ENCODE results near the gene ATP2B2. TPM values are rescaled to one million over a fixed set of nuclear protein-coding genes. Genes with fewer than 3 reads are reported as not detected.

Gene ATP2B2
- total and polyA plus RNA-seq, 12 donors = 0.37 to 3.0 (median 1.6) TPM

DNA sequence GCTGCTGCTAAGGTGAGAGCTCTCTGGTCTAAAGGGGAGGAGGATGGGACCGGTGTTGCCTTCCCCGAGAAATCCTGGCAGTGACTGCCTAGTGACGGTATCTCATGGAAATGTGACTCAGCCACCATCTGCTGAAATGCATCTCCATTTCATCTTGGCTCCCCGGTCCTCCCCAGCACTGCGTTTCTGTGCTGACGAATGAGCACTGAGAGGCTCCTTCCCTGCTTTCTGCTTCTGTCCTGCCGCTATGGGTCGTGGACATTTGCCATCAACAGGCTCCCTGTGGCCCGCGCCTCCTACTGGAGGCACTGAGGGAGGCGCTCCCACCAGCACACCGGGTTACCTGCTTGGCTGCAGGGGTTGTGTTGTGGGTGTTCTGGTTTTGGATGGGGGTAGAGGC is 170.9 kb downstream of the ATP2B2 start:
- intact Hi-C loops (cut with DNase I) = no loop called here
- Histone ChIP-seq H3K4me1 (replicated peaks in 1 of 2) (no peaks in the 10 kb centered on the region), H3K27me3 (no peaks in the 10 kb centered on the region), H3K27ac (no peak overlapping the region), H3K9me3 (replicated peaks in 1 of 3) (no peaks in the 10 kb centered on the region), H3K36me3 (replicated peaks in 1 of 2) (no peaks in the 10 kb centered on the region), H3K4me3 (no peak overlapping the region)
- WGBS, 4 donors = 74 to 94% (median 83%) methylated on average over 6 to 12 of the region's 12 CpGs
- no peak for DNase-seq
- TF ChIP-seq POLR2A (IDR thresholded peaks at IDR 0.05) = no peak
- TF ChIP-seq, protein P1, sequence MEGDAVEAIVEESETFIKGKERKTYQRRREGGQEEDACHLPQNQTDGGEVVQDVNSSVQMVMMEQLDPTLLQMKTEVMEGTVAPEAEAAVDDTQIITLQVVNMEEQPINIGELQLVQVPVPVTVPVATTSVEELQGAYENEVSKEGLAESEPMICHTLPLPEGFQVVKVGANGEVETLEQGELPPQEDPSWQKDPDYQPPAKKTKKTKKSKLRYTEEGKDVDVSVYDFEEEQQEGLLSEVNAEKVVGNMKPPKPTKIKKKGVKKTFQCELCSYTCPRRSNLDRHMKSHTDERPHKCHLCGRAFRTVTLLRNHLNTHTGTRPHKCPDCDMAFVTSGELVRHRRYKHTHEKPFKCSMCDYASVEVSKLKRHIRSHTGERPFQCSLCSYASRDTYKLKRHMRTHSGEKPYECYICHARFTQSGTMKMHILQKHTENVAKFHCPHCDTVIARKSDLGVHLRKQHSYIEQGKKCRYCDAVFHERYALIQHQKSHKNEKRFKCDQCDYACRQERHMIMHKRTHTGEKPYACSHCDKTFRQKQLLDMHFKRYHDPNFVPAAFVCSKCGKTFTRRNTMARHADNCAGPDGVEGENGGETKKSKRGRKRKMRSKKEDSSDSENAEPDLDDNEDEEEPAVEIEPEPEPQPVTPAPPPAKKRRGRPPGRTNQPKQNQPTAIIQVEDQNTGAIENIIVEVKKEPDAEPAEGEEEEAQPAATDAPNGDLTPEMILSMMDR (IDR thresholded peaks at IDR 0.05) = no peak

DNA sequence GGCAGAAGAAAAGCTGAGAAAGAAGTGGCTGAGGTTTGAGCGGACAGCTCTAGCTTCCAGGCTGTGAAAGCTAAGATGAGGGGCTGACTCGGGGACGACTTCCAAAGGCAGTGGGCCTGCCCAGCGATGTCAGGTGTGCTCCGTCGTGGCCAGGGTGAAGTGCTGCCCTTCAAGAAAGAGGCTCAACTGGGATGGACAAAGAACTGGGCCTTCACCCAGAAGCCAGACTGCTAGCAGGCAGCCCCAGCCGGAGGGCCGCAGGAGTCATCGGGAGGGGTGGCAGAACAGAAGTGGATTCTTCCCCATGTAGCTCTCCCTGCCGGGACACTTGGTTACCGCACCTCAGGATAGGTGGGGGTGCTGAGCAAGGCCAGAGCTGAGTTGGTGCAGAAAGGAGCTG is 171.3 kb downstream of the ATP2B2 start:
- H3K9me3 ChIP-seq (replicated peaks in 1 of 3) = no peaks in the 10 kb centered on the region
- intact Hi-C loops (cut with DNase I) = no loop called here
- H3K36me3 ChIP-seq (replicated peaks in 1 of 2) = no peaks in the 10 kb centered on the region
- H3K4me1 ChIP-seq (replicated peaks in 1 of 2) = no peaks in the 10 kb centered on the region
- no peak overlapping the region for H3K4me3 ChIP-seq
- DNase-seq = no peak
- no peak overlapping the region for H3K27ac ChIP-seq
- TF ChIP-seq, protein P1 (IDR thresholded peaks at IDR 0.05) = no peak
- TF ChIP-seq POLR2A (IDR thresholded peaks at IDR 0.05) = no peak
- WGBS, 4 donors = 91 to 92% (median 91%) methylated on average over 7 to 11 of the region's 11 CpGs
- H3K27me3 ChIP-seq = no peaks in the 10 kb centered on the region

DNA sequence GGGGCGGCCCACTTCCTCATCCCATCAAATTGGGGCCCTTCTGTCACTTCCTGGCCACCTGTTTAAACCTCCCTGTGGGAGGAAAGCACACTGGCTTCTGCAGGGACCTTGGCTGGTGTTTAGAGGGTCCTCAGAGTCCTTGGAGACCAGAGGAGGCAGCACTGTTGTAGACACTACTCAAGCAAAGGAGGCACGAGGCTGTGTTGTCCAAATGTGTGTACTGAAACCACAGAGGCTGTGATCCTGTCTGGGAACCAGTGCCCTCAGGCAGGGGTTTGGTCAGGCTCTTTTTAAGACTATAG is 172.1 kb downstream of the ATP2B2 start:
- no peak for DNase-seq
- Histone ChIP-seq H3K4me3 (no peak overlapping the region), H3K27me3 (no peaks in the 10 kb centered on the region), H3K9me3 (replicated peaks in 1 of 3) (no peaks in the 10 kb centered on the region), H3K36me3 (replicated peaks in 1 of 2) (no peaks in the 10 kb centered on the region), H3K27ac (no peak overlapping the region), H3K4me1 (replicated peaks in 1 of 2) (no peaks in the 10 kb centered on the region)
- TF ChIP-seq POLR2A (IDR thresholded peaks at IDR 0.05) = no peak
- TF ChIP-seq, protein P1 (IDR thresholded peaks at IDR 0.05) = no peak
- intact Hi-C loops (cut with DNase I) = no loop called here
- 33 to 87% (median 66%) methylated on average over 2 of the region's 2 CpGs for WGBS, 4 donors

DNA sequence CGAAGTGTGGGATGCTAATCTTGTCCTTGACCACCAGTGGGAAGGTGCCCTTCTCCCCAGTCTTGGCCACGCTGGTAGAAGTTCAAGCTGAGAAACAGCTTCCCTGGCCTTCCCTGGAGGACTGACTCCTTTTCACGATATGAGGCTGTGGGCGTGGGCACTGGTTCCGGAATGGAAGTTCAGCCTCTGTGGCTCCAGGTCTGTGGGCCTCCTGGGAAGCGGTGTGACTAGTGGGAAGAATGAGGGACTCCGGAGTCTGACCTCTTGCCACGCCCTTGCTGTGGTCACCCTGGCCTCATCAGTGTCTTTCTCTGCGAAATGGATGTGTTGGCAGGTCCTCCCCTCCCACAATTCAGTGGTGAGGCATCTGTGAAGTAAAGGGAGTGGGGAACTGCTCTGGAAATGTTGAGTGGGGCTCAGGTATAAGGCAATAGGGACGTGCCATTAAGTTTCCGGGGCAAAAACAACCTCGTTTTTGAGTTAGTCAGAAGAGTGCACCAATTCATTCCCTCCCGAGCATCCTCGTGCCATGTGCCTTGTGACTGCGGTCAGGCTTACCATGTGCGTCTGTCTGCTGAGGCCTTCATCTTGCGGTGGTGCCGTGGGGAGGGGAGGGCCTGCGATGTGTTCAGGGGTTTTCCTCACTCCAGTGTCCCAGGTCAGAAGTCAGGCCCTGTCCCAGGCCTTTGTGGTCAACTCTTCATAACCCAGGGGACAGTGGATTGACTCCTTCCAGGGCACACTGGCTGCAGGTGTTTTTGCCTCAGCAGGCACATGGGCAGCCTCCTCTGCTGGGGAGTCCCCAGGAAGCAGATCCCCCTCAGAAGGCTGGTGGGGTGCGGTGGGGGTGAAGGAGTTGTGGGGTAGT is 172.7 kb downstream of the ATP2B2 start:
- Histone ChIP-seq H3K27ac (no peak overlapping the region), H3K36me3 (replicated peaks in 1 of 2) (no peaks in the 10 kb centered on the region), H3K27me3 (no peaks in the 10 kb centered on the region), H3K4me1 (replicated peaks in 1 of 2) (no peaks in the 10 kb centered on the region), H3K4me3 (no peak overlapping the region), H3K9me3 (replicated peaks in 1 of 3) (no peaks in the 10 kb centered on the region)
- TF ChIP-seq, protein P1 (IDR thresholded peaks at IDR 0.05) = no peak
- TF ChIP-seq POLR2A (IDR thresholded peaks at IDR 0.05) = no peak
- DNase-seq = no peak
- intact Hi-C loops (cut with DNase I) = no loop called here
- 83 to 93% (median 90%) methylated on average over 16 to 20 of the region's 20 CpGs for WGBS, 4 donors
